OCI-LY1 (cell line): Measurements from ENCODE around the gene SHISA3.

ENCODE experiments used
- H2AFZ ChIP-seq: fragments of 200-600 bp; sonication (generic), shearing (Covaris generic); 2 replicates; pipeline ENCODE4 v1.6.0; 2014; ENCODE audit warnings: antibody characterized with exemption, mild to moderate bottlenecking, low read length
- H3F3A ChIP-seq: fragments of 200-600 bp; sonication (generic), shearing (Covaris generic); 2 replicates; pipeline ENCODE4 v1.6.0; 2014; ENCODE audit warnings: mild to moderate bottlenecking, antibody characterized with exemption, low read length, moderate library complexity; ENCODE audit not compliant: insufficient read depth
- H3K27ac ChIP-seq: fragments of 200-600 bp; sonication (generic); 2 replicates; pipeline ENCODE4 v1.5.1; 2014; ENCODE audit warnings: low read length, mixed run types, mild to moderate bottlenecking, low read depth; ENCODE audit not compliant: poor library complexity, severe bottlenecking
- H3K27me3 ChIP-seq: fragments of 200-600 bp; sonication (generic); 2 replicates; pipeline ENCODE4 v1.6.0; 2014; ENCODE audit warnings: antibody characterized with exemption, mild to moderate bottlenecking, low read length, moderate library complexity; ENCODE audit not compliant: insufficient read depth
- H3K36me3 ChIP-seq: fragments of 200-600 bp; sonication (generic); 2 replicates; pipeline ENCODE4 v1.6.1; 2014; ENCODE audit warnings: mild to moderate bottlenecking, antibody characterized with exemption, low read length, moderate library complexity, mixed read lengths; ENCODE audit not compliant: insufficient read depth
- H3K4me1 ChIP-seq: fragments of 200-600 bp; sonication (generic); 2 replicates; pipeline ENCODE4 v1.5.1; 2014; ENCODE audit warnings: mild to moderate bottlenecking, low read length, moderate library complexity; ENCODE audit not compliant: insufficient read depth, severe bottlenecking
- H3K4me2 ChIP-seq: fragments of 200-600 bp; sonication (generic), shearing (Covaris generic); 2 replicates; pipeline ENCODE4 v1.6.1; 2014; ENCODE audit warnings: low read length
- H3K4me3 ChIP-seq: fragments of 200-600 bp; sonication (generic); 2 replicates; pipeline ENCODE4 v1.5.1; 2014; ENCODE audit warnings: low read length, low read depth, mild to moderate bottlenecking, mixed read lengths; ENCODE audit not compliant: poor library complexity, severe bottlenecking
- H3K79me2 ChIP-seq: fragments of 200-600 bp; shearing (Covaris generic); 2 replicates; pipeline ENCODE4 v1.6.1; 2016; ENCODE audit warnings: mixed run types, low read length, mixed read lengths; ENCODE audit not compliant: insufficient read depth
- H3K9ac ChIP-seq: fragments of 200-600 bp; sonication (generic), shearing (Covaris generic); 2 replicates; pipeline ENCODE4 v1.6.1; 2014; ENCODE audit warnings: mild to moderate bottlenecking, low read length, mixed read lengths
- H3K9me2 ChIP-seq: fragments of 200-600 bp; sonication (generic), shearing (Covaris generic); 2 replicates; pipeline ENCODE4 v1.6.1; 2014; ENCODE audit warnings: low read depth, mild to moderate bottlenecking, low read length, mixed read lengths
- H3K9me3 ChIP-seq: fragments of 200-600 bp; shearing (Covaris generic); 2 replicates; pipeline ENCODE4 v1.6.1; 2014; ENCODE audit warnings: low read length, mixed read lengths
- H4K20me1 ChIP-seq: fragments of 200-600 bp; sonication (generic), shearing (Covaris generic); 2 replicates; pipeline ENCODE4 v1.6.0; 2016; ENCODE audit warnings: mild to moderate bottlenecking, low read length; ENCODE audit not compliant: insufficient read depth
- EZH2 ChIP-seq: fragments of 200-600 bp; sonication (generic), shearing (Covaris generic); IDR thresholded peaks from 2 replicates; pipeline ENCODE4 v1.8.0; 2017; ENCODE audit warnings: borderline replicate concordance, mixed run types, mild to moderate bottlenecking, antibody characterized with exemption, low read length, moderate library complexity, mixed read lengths
- TF ChIP-seq, protein P1 (sequence below): fragments of 200-600 bp; sonication (generic), shearing (Covaris generic); IDR thresholded peaks from 2 replicates; pipeline ENCODE4 v1.5.1; 2017; ENCODE audit warnings: mild to moderate bottlenecking, antibody characterized with exemption, low read length, moderate library complexity, mixed read lengths

The SHISA3 gene

GRCh38 chr4:42445038-42445437 lies 47.8 kb downstream of the SHISA3 start:
- H3K27me3 ChIP-seq: no peaks in the 10 kb centered on the region
- no peak overlapping the region for H2AFZ ChIP-seq
- H3K9me2 ChIP-seq: no peaks in the 10 kb centered on the region
- H3K36me3 ChIP-seq: peaks cover 22% of the 10 kb centered on the region
- H3K27ac ChIP-seq: no peak overlapping the region
- H3K4me3 ChIP-seq: no peak overlapping the region
- H3K4me2 ChIP-seq: no peak overlapping the region
- no peaks in the 10 kb centered on the region for H3K79me2 ChIP-seq
- H3K9me3 ChIP-seq: no peaks in the 10 kb centered on the region
- no peaks in the 10 kb centered on the region for H3F3A ChIP-seq
- TF ChIP-seq, protein P1, sequence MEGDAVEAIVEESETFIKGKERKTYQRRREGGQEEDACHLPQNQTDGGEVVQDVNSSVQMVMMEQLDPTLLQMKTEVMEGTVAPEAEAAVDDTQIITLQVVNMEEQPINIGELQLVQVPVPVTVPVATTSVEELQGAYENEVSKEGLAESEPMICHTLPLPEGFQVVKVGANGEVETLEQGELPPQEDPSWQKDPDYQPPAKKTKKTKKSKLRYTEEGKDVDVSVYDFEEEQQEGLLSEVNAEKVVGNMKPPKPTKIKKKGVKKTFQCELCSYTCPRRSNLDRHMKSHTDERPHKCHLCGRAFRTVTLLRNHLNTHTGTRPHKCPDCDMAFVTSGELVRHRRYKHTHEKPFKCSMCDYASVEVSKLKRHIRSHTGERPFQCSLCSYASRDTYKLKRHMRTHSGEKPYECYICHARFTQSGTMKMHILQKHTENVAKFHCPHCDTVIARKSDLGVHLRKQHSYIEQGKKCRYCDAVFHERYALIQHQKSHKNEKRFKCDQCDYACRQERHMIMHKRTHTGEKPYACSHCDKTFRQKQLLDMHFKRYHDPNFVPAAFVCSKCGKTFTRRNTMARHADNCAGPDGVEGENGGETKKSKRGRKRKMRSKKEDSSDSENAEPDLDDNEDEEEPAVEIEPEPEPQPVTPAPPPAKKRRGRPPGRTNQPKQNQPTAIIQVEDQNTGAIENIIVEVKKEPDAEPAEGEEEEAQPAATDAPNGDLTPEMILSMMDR: no peak
- TF ChIP-seq EZH2: no peak
- no peak overlapping the region for H3K9ac ChIP-seq
- H3K4me1 ChIP-seq: no peaks in the 10 kb centered on the region
- H4K20me1 ChIP-seq: no peaks in the 10 kb centered on the region

DNA sequence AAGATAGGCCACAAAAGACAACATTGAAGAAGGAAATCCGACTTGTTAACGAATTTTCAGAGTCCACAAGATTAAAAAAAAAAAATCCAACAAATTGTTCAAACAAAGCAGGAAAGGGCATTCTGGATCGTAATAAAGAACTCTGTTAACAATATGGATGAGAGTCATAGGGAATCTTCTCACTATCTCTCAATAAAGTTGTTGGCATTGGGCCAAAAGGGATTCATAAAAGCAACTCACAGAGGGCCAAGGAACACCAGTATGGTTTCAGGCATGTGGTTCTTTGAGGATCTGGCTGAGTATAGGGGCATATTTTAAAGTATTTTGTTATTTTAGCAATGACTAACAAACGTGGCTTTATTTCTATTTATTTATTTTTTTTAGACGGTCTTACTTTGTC lies 49.5 kb downstream of the SHISA3 start:
- Histone ChIP-seq H2AFZ (no peak overlapping the region), H3K9me3 (no peaks in the 10 kb centered on the region), H3K27ac (no peak overlapping the region), H3F3A (no peaks in the 10 kb centered on the region), H3K4me1 (no peaks in the 10 kb centered on the region), H3K79me2 (no peaks in the 10 kb centered on the region), H4K20me1 (no peaks in the 10 kb centered on the region), H3K4me3 (no peak overlapping the region), H3K9me2 (no peaks in the 10 kb centered on the region), H3K4me2 (no peak overlapping the region), H3K9ac (no peak overlapping the region), H3K27me3 (no peaks in the 10 kb centered on the region), H3K36me3 (peaks cover 26% of the 10 kb centered on the region)
- TF ChIP-seq, protein P1: no peak
- TF ChIP-seq EZH2: no peak
